HCT116 (cell line): Measurements from ENCODE around the gene RASGRF1. TPM values are rescaled to one million over a fixed set of nuclear protein-coding genes. Genes with fewer than 3 reads are reported as not detected.

Source experiments
- ATAC-seq: fragments of 200-7000 bp; cut with Tn5 transposase; 2 replicates; pipeline ENCODE4 v1.9.1; 2020; ENCODE audit warnings: mild to moderate bottlenecking, moderate library complexity
- BruUV-seq: library from RNA; stranded (reverse); fragments of 400-500 nt; replicated peaks from 2 replicates; lab custom pipeline; 2021; lab: Mats Ljungman, UMichigan
- CTCF ChIA-PET: fragments of 300-600 bp; sonication (Branson Sonifier 250); formaldehyde crosslinking; loops from one replicate; lab custom pipeline; 2021; ENCODE audit warnings: antibody characterized with exemption; lab: Charles Lee
- POLR2A ChIA-PET: fragments of 300-600, 350-600 bp; sonication (Branson Sonifier 250); formaldehyde crosslinking; loops from one replicate; lab custom pipeline; 2021; ENCODE audit warnings: antibody characterized with exemption; lab: Charles Lee
- RAD21 ChIA-PET, 2 experiments: fragments of 300-600 bp; sonication (Branson Sonifier 250); formaldehyde crosslinking; loops; one replicate each; lab custom pipeline; 2023; ENCODE audit warnings: low total read pairs in 2 of 2; ENCODE audit not compliant: uncharacterized antibody in 2 of 2, unreplicated experiment in 2 of 2, low non-redundant PET in 1 of 2; lab: Charles Lee
- DNase-seq: peaks from one replicate; pipeline ENCODE4 v3.0.0-alpha.2; 2010; ENCODE audit warnings: low read depth, low spot score
- H2AFZ ChIP-seq: fragments of 200-600 bp; shearing (Covaris generic), sonication (generic); 2 replicates; pipeline ENCODE4 v1.6.1; 2017; ENCODE audit warnings: low read depth, mixed run types, mixed read lengths, antibody characterized with exemption, low read length; ENCODE audit not compliant: poor library complexity, severe bottlenecking
- H3K27ac ChIP-seq: 2 replicates; pipeline ENCODE4 v1.5.1; 2012; ENCODE audit warnings: low read depth, low read length
- H3K27me3 ChIP-seq: fragments of 200-600 bp; sonication (generic); 2 replicates; pipeline ENCODE4 v1.6.1; 2016; ENCODE audit warnings: mixed run types, low read length, mixed read lengths; ENCODE audit not compliant: insufficient read depth
- H3K36me3 ChIP-seq, 2 experiments: fragments of 200-500 bp in 1 of 2; fragments of 200-600 bp in 1 of 2; sonication (Bioruptor generic) in 1 of 2; sonication (generic) in 1 of 2; 2 replicates each; pipeline versions ENCODE4 v1.5.1 to v1.6.1; 2014 to 2016; ENCODE audit warnings: low read length in 2 of 2, inconsistent platforms in 1 of 2, mixed read lengths in 1 of 2, mixed run types in 1 of 2; ENCODE audit not compliant: insufficient read depth in 2 of 2, control insufficient read depth in 1 of 2
- H3K4me1 ChIP-seq, 2 experiments: fragments of 200-600 bp in 1 of 2; sonication (generic) in 1 of 2; 2 replicates each; pipeline versions ENCODE4 v1.5.1 to v1.6.1; 2012 to 2017; ENCODE audit warnings: low read length in 2 of 2, inconsistent platforms in 1 of 2, mild to moderate bottlenecking in 1 of 2, mixed read lengths in 1 of 2, mixed run types in 1 of 2, moderate library complexity in 1 of 2; ENCODE audit not compliant: insufficient read depth in 2 of 2, control insufficient read depth in 1 of 2
- H3K4me2 ChIP-seq: fragments of 200-600 bp; sonication (generic); 2 replicates; pipeline ENCODE4 v1.6.1; 2017; ENCODE audit warnings: mixed run types, low read length, mixed read lengths
- H3K4me3 ChIP-seq, 2 experiments: fragments of 200-600 bp in 1 of 2; sonication (generic) in 1 of 2; replicated peaks in 1 of 2; 2 replicates each; pipeline ENCODE4 v1.5.1; 2011 to 2016; ENCODE audit warnings: low read length in 2 of 2, control low read depth in 1 of 2, low read depth in 1 of 2, mild to moderate bottlenecking in 1 of 2, mixed read lengths in 1 of 2, mixed run types in 1 of 2
- H3K79me2 ChIP-seq: fragments of 200-600 bp; sonication (generic); 2 replicates; pipeline ENCODE4 v1.6.1; 2017; ENCODE audit warnings: mild to moderate bottlenecking, mixed run types, low read length, moderate library complexity, mixed read lengths; ENCODE audit not compliant: insufficient read depth
- H3K9ac ChIP-seq: fragments of 200-600 bp; sonication (generic); 2 replicates; pipeline ENCODE4 v1.6.1; 2016; ENCODE audit warnings: low read length, mixed read lengths
- H3K9me2 ChIP-seq: fragments of 200-600 bp; sonication (generic), shearing (Covaris generic); 2 replicates; pipeline ENCODE4 v1.6.1; 2017; ENCODE audit warnings: mixed run types, mild to moderate bottlenecking, moderate library complexity; ENCODE audit not compliant: insufficient read depth
- H3K9me3 ChIP-seq, 2 experiments: fragments of 200-500 bp in 1 of 2; fragments of 200-600 bp in 1 of 2; sonication (Bioruptor generic) in 1 of 2; sonication (generic) in 1 of 2; 2 replicates each; pipeline ENCODE4 v1.6.1; 2014 to 2017; ENCODE audit warnings: low read length in 2 of 2, mixed read lengths in 2 of 2, inconsistent platforms in 1 of 2, low read depth in 1 of 2, mild to moderate bottlenecking in 1 of 2, mixed run types in 1 of 2, moderate library complexity in 1 of 2; ENCODE audit not compliant: control insufficient read depth in 1 of 2, insufficient read depth in 1 of 2
- H4K20me1 ChIP-seq: fragments of 200-600 bp; sonication (generic), shearing (Covaris generic); 2 replicates; pipeline ENCODE4 v1.6.1; 2017; ENCODE audit warnings: mixed run types, mild to moderate bottlenecking, moderate library complexity; ENCODE audit not compliant: insufficient read depth
- ATF3 ChIP-seq: IDR thresholded peaks from 2 replicates; pipeline ENCODE4 v1.6.1; 2012
- EGR1 ChIP-seq: IDR thresholded peaks from 2 replicates; pipeline ENCODE4 v1.6.1; 2012; ENCODE audit warnings: low read depth
- EZH2 ChIP-seq: fragments of 200-600 bp; sonication (generic); IDR thresholded peaks from 2 replicates; pipeline ENCODE4 v1.6.1; 2017; ENCODE audit warnings: antibody characterized with exemption, mixed run types
- POLR2AphosphoS5 ChIP-seq: IDR thresholded peaks from 2 replicates; pipeline ENCODE4 v1.6.1; 2011; ENCODE audit warnings: mild to moderate bottlenecking, low read depth, low read length, moderate library complexity
- RAD21 ChIP-seq: IDR thresholded peaks from 2 replicates; pipeline ENCODE4 v1.6.1; 2012; ENCODE audit warnings: low read depth, mild to moderate bottlenecking
- REST ChIP-seq: IDR thresholded peaks from 2 replicates; pipeline ENCODE4 v1.6.1; 2012; ENCODE audit warnings: low read depth
- SIN3A ChIP-seq: IDR thresholded peaks from 2 replicates; pipeline ENCODE4 v1.6.1; 2012; ENCODE audit warnings: low read depth
- SRF ChIP-seq: IDR thresholded peaks from 2 replicates; pipeline ENCODE4 v1.6.1; 2012; ENCODE audit warnings: low read depth
- YY1 ChIP-seq: IDR thresholded peaks from 2 replicates; pipeline ENCODE4 v1.6.1; 2011; ENCODE audit warnings: low read length, low read depth, moderate library complexity, mild to moderate bottlenecking; ENCODE audit not compliant: insufficient replicate concordance; ENCODE audit errors: extremely low read depth
- ZNF274 ChIP-seq: fragments of 200-500 bp; sonication (Bioruptor generic); IDR thresholded peaks from 2 replicates; pipeline ENCODE4 v1.6.1; 2014; ENCODE audit warnings: mild to moderate bottlenecking, low read depth, low read length, inconsistent platforms
- intact Hi-C: fragments of 100-400 bp; cut with micrococcal nuclease; formaldehyde crosslinking; loops from 2 replicates; pipeline ENCODE4 v1.10.0; 2022
- total RNA-seq: library from RNA; stranded (reverse); gene quantifications from one replicate; pipeline ENCODE4 v1.2.1, GENCODE V29; 2021; ENCODE audit not compliant: unreplicated experiment
- TF ChIP-seq, protein P1 (sequence below): IDR thresholded peaks from 2 replicates; pipeline ENCODE4 v1.6.1; 2011; ENCODE audit warnings: mild to moderate bottlenecking, low read length, moderate library complexity; ENCODE audit not compliant: insufficient replicate concordance; ENCODE audit errors: extremely low read depth

Gene RASGRF1
- total RNA-seq, 1 experiment from 2014 or later: 2.4 TPM

DNA sequence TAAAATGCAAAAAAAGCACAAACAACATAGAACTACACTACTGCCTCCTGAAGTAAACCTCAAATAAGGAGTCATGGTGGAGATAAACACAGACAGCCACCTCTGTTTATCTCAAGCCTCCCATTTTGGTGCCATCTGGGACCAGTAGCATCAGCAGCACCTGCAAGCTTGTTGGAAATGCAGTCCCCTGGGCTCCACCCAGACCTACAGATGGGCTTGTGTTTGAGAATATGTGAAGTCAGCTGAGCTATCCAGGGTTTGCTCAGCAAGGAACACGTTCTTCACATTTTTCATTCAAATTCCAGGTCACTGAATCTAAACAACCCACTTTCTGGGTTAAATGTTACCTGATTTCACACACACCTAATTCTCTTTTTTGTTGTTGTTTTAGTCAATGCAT lies 45.5 kb downstream of the RASGRF1 start (continued):
- TF ChIP-seq EZH2 (no peak), EGR1 (no peak), RAD21 (no peak)

DNA sequence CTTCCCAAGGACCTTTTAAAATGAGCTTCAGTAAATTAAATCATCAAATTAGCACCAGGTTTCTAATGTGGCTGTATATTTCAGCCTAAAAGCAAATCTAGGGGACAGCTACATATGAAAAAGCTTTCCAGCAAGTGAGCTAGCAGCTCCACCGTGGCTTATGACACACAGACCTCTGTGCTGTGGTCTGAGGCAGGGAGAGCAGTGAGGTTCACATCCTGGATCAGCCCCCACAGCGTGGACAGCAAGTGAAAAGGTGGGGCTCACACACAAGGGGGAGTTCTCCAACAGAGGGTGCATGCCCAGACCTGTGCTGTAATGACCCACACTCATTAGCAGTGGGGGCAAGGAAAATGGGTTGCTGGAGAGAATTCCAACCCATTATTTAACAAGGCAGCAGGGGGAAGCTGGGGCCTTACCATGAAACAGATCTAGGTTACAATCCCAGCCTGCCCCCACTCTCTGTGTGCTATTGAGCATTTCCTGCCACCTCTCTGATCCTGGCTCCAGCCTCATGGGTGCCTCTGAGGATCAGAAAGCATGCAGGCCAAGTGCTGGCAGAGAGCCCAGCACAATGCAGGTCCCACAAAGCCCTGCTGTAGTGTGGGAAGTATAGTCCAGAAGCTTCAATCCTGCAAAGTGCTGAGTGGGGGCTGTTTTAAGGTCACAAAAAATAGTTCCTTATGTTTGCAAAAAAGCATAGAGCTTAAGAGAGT lies 48.2 kb downstream of the RASGRF1 start:
- POLR2A ChIA-PET: no interaction called here

GRCh38 chr15:79041601-79042168 lies 48.9 kb downstream of the RASGRF1 start:
- BruUV-seq: no TSS peak
- POLR2A ChIA-PET: no interaction called here
- TF ChIP-seq SRF: no peak
- TF ChIP-seq ZNF274: no peak
- no peak for TF ChIP-seq ATF3
- no peak for TF ChIP-seq YY1
- TF ChIP-seq, protein P1, sequence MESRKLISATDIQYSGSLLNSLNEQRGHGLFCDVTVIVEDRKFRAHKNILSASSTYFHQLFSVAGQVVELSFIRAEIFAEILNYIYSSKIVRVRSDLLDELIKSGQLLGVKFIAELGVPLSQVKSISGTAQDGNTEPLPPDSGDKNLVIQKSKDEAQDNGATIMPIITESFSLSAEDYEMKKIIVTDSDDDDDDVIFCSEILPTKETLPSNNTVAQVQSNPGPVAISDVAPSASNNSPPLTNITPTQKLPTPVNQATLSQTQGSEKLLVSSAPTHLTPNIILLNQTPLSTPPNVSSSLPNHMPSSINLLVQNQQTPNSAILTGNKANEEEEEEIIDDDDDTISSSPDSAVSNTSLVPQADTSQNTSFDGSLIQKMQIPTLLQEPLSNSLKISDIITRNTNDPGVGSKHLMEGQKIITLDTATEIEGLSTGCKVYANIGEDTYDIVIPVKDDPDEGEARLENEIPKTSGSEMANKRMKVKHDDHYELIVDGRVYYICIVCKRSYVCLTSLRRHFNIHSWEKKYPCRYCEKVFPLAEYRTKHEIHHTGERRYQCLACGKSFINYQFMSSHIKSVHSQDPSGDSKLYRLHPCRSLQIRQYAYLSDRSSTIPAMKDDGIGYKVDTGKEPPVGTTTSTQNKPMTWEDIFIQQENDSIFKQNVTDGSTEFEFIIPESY: no peak
- no peak for TF ChIP-seq SIN3A
- TF ChIP-seq REST: no peak
- TF ChIP-seq POLR2AphosphoS5: no peak

More for the DNA sequence above, 48.2 kb downstream of the RASGRF1 start:
- Histone ChIP-seq H3K36me3 (no peaks in the 10 kb centered on the region), H3K4me2 (no peak overlapping the region), H3K9me2 (no peaks in the 10 kb centered on the region), H3K4me1 (peaks cover 0 to 6% of the 10 kb centered on the region in 2 experiments; a peak in 2 of 4 replicates), H4K20me1 (no peaks in the 10 kb centered on the region), H2AFZ (no peak overlapping the region), H3K9me3 (no peaks in the 10 kb centered on the region), H3K4me3 (no peak overlapping the region), H3K79me2 (no peaks in the 10 kb centered on the region), H3K27me3 (no peaks in the 10 kb centered on the region), H3K27ac (no peak overlapping the region), H3K9ac (no peak overlapping the region)
- no TSS peak for BruUV-seq
- TF ChIP-seq SIN3A: no peak
- RAD21 ChIA-PET: no interaction called here
- intact Hi-C loops: no loop called here
- no peak for ATAC-seq
- CTCF ChIA-PET: no interaction called here
- no peak for DNase-seq

More at GRCh38 chr15:79041601-79042168, 48.9 kb downstream of the RASGRF1 start:
- Histone ChIP-seq H3K4me1 (peaks cover 0 to 6% of the 10 kb centered on the region in 2 experiments; a peak in 2 of 4 replicates), H3K27me3 (no peaks in the 10 kb centered on the region), H4K20me1 (no peaks in the 10 kb centered on the region), H3K9ac (no peak overlapping the region), H2AFZ (no peak overlapping the region), H3K4me2 (no peak overlapping the region), H3K79me2 (no peaks in the 10 kb centered on the region), H3K9me2 (no peaks in the 10 kb centered on the region), H3K4me3 (no peak overlapping the region), H3K9me3 (no peaks in the 10 kb centered on the region), H3K27ac (no peak overlapping the region), H3K36me3 (no peaks in the 10 kb centered on the region)
- intact Hi-C loops: no loop called here
- CTCF ChIA-PET: no interaction called here
- DNase-seq: no peak
- RAD21 ChIA-PET: no interaction called here
- no peak for ATAC-seq
